Mucosa of rectum (tissue), 2 donors: ENCODE data around the gene NTSR1.

Experiments used
- H3K27ac ChIP-seq, 2 donors: one replicate each; pipeline ENCODE4 v1.7.0; 2013; ENCODE audit warnings: inconsistent platforms in 2 of 2, low read depth in 2 of 2, low read length in 2 of 2
- H3K27me3 ChIP-seq, 2 donors: one replicate each; pipeline ENCODE4 v1.7.0; 2013; ENCODE audit warnings: low read length in 2 of 2; ENCODE audit not compliant: control insufficient read depth in 2 of 2, insufficient read depth in 2 of 2
- H3K36me3 ChIP-seq, 2 donors: one replicate each; pipeline ENCODE4 v1.7.0; 2013; ENCODE audit warnings: low read length in 2 of 2; ENCODE audit not compliant: control insufficient read depth in 2 of 2, insufficient read depth in 2 of 2
- H3K4me1 ChIP-seq, 2 donors: one replicate each; pipeline ENCODE4 v1.7.0; 2013; ENCODE audit warnings: low read length in 2 of 2, mild to moderate bottlenecking in 1 of 2; ENCODE audit not compliant: control insufficient read depth in 2 of 2, insufficient read depth in 2 of 2
- H3K4me3 ChIP-seq, 2 donors: one replicate each; pipeline ENCODE4 v1.7.0; 2013; ENCODE audit warnings: low read length in 2 of 2
- H3K9ac ChIP-seq, 2 donors: one replicate each; pipeline ENCODE4 v1.7.0; 2013; ENCODE audit warnings: low read length in 2 of 2, low read depth in 1 of 2, mild to moderate bottlenecking in 1 of 2
- H3K9me3 ChIP-seq, 2 donors: one replicate each; pipeline ENCODE4 v1.7.0; 2013; ENCODE audit warnings: low read length in 2 of 2; ENCODE audit not compliant: control insufficient read depth in 2 of 2
- donor health status: healthy.
- donor health status: Normal muscosa, but diverticular disease.

Gene NTSR1

DNA sequence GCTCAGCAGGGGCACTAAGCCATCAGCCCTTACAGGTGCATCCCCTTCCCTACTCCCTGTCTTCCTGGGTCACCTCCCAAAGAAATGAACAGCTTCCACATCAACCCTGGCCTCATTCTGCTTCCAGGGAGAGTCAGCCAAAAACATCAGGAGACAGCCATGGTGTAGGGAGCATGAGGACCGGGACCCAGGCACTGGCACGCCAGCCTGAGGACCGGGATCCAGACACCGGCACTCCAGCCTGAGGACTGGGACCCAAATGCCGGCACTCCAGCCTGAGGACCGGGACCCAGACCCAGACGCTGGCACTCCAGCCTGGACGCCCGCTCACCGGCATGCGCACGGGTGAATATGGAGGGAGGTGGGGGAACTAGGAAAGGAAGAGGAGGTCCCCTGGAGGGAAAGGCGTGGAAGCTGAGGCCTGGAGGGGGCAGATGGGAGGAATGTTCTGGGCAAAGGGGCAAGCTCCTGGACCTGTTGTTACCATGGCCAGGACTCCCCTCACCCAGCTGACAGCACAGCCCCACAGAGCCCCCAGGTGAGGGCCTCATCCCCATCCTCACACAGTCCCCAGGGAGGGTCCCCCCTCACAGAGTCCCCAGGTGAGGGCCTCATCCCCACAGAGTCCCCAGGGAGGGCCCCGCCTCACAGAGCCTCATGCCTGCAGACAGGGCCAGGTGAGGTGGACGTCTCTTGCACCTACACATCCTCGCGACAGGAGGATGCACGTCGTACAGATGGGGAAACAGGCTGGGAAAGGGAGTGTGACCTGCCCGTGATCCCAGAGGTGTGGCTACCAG is 61.7 kb downstream of the NTSR1 start:
- Histone ChIP-seq H3K9ac (no peak overlapping the region), H3K27me3 (no peaks in the 10 kb centered on the region), H3K36me3 (no peaks in the 10 kb centered on the region), H3K27ac (no peak overlapping the region), H3K9me3 (no peaks in the 10 kb centered on the region), H3K4me3 (no peak overlapping the region), H3K4me1 (peaks cover 3 to 6% of the 10 kb centered on the region in 2 donors)

DNA sequence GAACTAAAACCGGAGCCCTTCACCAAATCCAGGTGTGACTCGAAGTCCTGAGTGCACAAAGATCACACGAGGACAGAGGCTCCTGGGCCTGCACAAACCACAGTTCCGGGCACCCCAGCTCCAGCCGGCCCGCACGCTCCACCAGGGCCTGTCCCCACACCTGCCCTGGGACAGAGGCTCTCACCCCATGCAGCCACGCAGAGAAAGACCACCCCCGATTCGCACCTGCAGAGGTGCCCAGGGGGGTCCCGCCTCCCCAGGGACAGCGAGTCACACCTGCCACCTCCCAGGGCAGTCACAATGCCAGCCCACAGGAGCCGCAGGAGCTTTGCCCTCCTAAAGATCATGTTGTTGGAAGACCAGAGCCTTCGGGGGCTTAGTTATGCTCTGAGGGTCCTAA is 62.3 kb downstream of the NTSR1 start:
- no peak overlapping the region for H3K9ac ChIP-seq
- no peaks in the 10 kb centered on the region for H3K36me3 ChIP-seq
- no peaks in the 10 kb centered on the region for H3K27me3 ChIP-seq
- no peak overlapping the region for H3K27ac ChIP-seq
- no peaks in the 10 kb centered on the region for H3K9me3 ChIP-seq
- H3K4me3 ChIP-seq = no peak overlapping the region
- H3K4me1 ChIP-seq = peaks cover 3 to 6% of the 10 kb centered on the region in 2 donors

DNA sequence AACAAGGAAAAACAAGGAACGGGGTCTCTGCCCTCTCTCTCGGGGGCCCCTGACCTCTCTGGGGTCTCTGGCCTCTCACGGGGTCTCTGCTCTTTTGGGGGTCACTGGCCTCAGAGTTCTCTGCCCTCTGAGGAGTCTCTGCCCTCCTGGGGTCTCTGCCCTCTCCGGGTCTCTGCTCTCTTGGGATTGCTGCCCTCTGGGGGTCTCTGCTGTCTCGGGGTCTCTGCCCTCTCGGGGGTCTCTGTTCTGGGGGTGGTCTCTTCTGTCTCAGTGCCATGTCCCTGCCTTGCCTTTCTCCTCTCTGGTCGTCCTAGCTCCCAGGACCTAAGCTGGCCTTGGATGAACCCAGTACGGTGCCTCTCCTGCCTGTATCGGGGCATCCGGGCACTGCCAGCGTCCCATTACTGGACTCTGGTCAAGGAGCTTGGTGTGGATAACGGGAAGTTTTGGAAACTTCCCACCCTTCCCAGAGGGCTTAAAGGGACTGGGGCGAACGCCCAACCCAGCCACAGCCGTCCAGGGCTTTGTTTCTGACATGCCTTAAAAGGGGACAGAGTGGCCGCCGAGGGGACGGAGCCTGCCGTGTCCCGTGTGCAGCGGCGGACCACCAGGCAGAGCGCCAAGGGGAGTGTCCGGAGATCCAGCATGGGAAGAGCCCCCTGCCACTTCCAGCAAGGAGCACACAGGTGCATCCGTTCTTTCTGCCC is 62.9 kb downstream of the NTSR1 start:
- peaks cover 3 to 5% of the 10 kb centered on the region in 2 donors for H3K4me1 ChIP-seq
- no peaks in the 10 kb centered on the region for H3K27me3 ChIP-seq
- H3K4me3 ChIP-seq = no peak overlapping the region
- no peaks in the 10 kb centered on the region for H3K36me3 ChIP-seq
- no peak overlapping the region for H3K9ac ChIP-seq
- no peaks in the 10 kb centered on the region for H3K9me3 ChIP-seq
- H3K27ac ChIP-seq = no peak overlapping the region

DNA sequence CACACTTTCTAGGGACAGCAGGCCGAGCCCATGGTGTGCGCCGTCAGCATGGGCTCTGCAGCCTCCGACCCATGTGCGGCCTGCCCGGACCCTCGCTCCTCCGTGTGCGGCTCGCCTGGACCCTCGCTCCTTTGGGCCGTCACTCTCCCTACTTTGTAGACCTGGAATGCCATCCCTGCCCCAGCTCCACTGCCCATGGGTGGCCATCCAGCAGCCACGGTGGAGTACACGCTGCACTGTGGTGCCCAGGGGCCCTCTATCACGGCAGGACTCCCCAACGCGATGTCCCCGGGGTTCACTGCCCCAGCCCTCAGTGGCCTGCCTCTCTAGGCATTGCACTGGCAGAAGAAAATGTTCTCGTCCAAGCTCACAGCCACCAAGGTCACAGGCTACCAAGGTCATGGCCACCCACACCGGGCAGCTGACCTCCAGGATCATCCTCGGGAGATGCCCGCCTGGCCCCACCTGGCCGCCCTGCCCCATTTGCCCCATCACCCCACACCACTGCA is 63.5 kb downstream of the NTSR1 start:
- H3K4me1 ChIP-seq = peaks cover 3% of the 10 kb centered on the region in 2 donors
- H3K27ac ChIP-seq = no peak overlapping the region
- H3K36me3 ChIP-seq = no peaks in the 10 kb centered on the region
- no peaks in the 10 kb centered on the region for H3K9me3 ChIP-seq
- H3K4me3 ChIP-seq = no peak overlapping the region
- H3K27me3 ChIP-seq = no peaks in the 10 kb centered on the region
- H3K9ac ChIP-seq = no peak overlapping the region

- no peaks in the 10 kb centered on the region for H3K9me3 ChIP-seq
- H3K9ac ChIP-seq = no peak overlapping the region
- no peak overlapping the region for H3K27ac ChIP-seq
- H3K4me3 ChIP-seq = no peak overlapping the region
- H3K4me1 ChIP-seq = peaks cover 3% of the 10 kb centered on the region in 2 donors
- no peaks in the 10 kb centered on the region for H3K27me3 ChIP-seq
- H3K36me3 ChIP-seq = no peaks in the 10 kb centered on the region
Measured at GRCh38 chr20:62772619-62772989, 64.0 kb downstream of the NTSR1 start.

GRCh38 chr20:62772990-62773844 is 64.6 kb downstream of the NTSR1 start:
- no peak overlapping the region for H3K4me3 ChIP-seq
- no peak overlapping the region for H3K27ac ChIP-seq
- no peaks in the 10 kb centered on the region for H3K27me3 ChIP-seq
- H3K9me3 ChIP-seq = no peaks in the 10 kb centered on the region
- H3K36me3 ChIP-seq = no peaks in the 10 kb centered on the region
- no peak overlapping the region for H3K9ac ChIP-seq
- H3K4me1 ChIP-seq = peaks cover 3% of the 10 kb centered on the region in 2 donors

DNA sequence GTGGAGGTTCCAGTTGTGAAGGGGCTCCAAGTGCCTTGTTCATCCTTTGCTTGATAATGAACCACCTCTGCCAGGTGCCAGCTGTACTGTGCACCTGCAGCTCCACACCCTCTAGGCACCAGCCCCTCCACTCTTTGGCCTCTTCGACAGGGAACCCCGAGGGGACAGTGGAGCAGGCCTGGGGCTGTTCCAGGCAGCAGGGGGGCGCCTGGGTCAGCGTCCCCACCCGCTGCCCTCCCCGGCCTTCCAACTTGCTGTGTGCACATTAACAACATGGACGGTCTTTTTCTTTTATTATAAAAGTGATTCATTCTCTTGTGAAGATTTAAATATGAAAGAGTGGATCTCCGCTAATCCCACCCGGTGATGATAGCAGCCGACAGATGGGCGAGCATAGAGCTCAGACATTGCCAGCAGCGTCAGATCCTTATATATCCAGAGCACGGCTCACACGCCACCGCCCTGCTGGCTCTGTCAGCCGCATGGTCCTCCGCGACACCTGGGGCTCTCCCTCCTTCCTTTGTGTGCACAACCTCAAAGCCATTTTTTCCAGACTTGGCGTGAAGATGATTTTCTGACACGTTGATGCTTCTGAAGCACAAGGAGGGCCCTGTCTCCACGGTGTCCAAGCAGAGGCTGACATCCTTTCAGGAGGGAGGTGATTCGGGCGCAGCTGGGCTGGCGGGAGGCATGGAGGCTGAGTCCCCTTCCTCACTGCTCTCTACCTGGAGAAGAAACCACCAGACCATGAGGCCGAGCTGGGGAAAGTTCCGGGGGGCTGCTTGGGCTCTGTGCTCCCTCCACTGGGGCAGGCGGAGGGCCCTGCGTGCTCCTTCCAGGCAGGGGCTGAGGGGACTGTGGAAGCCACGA is 65.4 kb downstream of the NTSR1 start:
- Histone ChIP-seq H3K4me3 (no peak overlapping the region), H3K9me3 (no peaks in the 10 kb centered on the region), H3K27me3 (no peaks in the 10 kb centered on the region), H3K9ac (no peak overlapping the region), H3K4me1 (no peaks in the 10 kb centered on the region), H3K27ac (no peak overlapping the region), H3K36me3 (no peaks in the 10 kb centered on the region)

DNA sequence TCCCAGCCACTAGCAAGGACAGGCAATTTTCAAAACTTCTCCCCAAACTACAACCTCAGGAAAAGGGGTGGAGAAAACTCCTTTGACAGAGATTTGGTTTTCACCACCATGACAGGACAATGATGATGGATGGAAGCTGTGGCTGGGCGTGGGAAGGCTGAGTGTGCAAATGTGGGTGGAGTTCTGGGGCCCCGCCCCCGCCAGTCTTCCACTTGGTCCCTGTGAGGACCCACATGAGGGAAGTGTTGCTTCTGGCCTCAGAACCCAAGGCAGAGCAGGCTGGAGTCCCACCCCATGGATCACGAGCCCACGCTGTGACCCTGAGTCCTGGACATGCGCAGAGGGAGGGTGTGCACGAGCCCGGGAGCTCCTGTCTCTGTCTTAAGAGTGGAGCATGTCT is 66.1 kb downstream of the NTSR1 start:
- Histone ChIP-seq H3K9me3 (no peaks in the 10 kb centered on the region), H3K4me1 (no peaks in the 10 kb centered on the region), H3K27ac (no peak overlapping the region), H3K36me3 (no peaks in the 10 kb centered on the region), H3K27me3 (no peaks in the 10 kb centered on the region), H3K9ac (no peak overlapping the region), H3K4me3 (no peak overlapping the region)

- Histone ChIP-seq H3K9me3 (no peaks in the 10 kb centered on the region), H3K27ac (no peak overlapping the region), H3K4me3 (no peak overlapping the region), H3K27me3 (no peaks in the 10 kb centered on the region), H3K9ac (no peak overlapping the region), H3K4me1 (no peaks in the 10 kb centered on the region), H3K36me3 (no peaks in the 10 kb centered on the region)
Measured at GRCh38 chr20:62775206-62775605, 66.6 kb downstream of the NTSR1 start.
